CD4-positive, alpha-beta T cell treated with Interferon gamma for 1 hour (primary cell): Measurements from ENCODE around the gene EFNA5.

Source experiments
- DNase-seq: peaks from one replicate; pipeline ENCODE4 v3.0.0-alpha.2; 2020

The EFNA5 gene

DNA sequence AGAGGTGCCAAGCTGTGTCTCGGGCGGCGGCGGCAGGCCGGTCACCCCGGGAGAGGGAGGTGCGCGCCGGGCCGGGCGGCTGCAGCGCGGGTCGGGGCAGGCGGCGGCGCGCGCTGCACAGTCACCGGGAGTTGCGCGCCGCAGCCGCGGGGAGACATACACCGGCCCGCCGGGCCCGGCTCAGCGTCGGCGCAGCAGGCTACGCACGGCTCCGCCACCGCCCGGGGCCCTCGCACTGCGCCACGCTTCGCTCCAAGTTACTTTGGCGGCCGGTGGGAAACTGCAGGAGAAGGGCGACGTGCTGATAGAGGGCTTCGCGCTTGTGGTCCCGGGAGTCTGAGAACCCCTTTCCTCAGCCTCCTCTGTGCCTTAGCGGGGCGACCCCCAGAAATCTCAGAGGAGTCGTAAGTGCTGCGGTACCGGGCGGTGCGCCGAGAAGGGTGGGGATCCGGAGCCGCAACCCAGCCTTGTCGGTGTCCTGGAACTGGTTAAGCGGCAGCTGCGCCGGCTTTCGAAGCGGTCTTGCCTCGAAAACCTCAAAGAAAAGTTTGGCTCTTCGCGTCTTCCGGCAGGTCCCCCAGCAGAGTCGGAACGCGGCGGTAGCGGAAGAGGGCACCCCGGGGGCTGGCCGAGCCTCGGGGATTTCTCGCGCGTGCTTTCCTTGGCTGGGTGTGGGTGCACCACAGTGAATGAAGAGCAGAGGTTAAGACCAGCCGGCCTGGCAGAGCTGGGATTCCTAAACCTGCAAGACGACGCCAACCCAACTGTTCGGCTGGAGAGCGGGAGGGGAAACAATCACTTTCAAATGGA, at the start of gene EFNA5:
Gene EFNA5, minus strand, starts transcription at position 6 of the 810 bp plus-strand sequence.
- DNase-seq: no peak

GRCh38 chr5:107719034-107719606, 48.4 kb upstream of the EFNA5 start:
- DNase-seq: no peak

DNA sequence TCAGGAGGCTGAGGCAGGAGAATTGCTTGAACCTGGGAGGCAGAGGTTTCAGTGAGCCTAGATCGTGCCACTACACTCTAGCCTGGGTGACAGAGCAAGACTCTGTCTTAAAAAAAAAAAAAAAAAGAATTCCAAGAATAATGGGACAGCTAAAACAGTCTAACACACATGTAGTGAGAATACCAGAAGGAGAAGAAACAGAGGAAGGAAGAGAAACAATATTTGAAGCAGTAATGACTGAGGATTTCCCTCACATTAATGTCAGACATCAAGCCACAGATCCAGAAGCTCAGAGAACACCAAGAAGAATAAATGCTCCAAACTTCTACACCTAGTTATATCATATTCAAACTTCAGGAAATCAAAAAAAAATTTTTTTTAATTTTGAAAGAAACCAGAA, 47.1 kb upstream of the EFNA5 start:
- DNase-seq: no peak

DNA sequence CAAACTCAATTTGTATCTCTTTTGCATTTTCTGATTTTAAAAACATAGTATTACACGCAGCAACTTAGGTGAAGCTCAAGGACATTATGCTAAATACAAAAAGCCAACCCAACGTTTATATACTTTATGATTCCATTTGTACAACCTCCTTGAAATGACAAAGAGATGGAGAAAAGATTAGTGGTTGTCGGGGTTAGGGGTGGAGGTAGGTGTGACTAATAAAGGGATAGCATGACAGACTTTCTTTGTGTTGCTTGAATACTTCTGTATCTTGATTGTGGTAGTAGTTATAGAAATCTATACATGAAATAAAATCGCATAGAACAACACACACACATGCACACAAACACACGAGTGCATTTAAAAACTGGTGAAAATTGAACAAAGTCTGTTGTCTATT, 42.5 kb upstream of the EFNA5 start:
- no peak for DNase-seq

GRCh38 chr5:107712359-107712870, 41.7 kb upstream of the EFNA5 start:
- no peak for DNase-seq

DNA sequence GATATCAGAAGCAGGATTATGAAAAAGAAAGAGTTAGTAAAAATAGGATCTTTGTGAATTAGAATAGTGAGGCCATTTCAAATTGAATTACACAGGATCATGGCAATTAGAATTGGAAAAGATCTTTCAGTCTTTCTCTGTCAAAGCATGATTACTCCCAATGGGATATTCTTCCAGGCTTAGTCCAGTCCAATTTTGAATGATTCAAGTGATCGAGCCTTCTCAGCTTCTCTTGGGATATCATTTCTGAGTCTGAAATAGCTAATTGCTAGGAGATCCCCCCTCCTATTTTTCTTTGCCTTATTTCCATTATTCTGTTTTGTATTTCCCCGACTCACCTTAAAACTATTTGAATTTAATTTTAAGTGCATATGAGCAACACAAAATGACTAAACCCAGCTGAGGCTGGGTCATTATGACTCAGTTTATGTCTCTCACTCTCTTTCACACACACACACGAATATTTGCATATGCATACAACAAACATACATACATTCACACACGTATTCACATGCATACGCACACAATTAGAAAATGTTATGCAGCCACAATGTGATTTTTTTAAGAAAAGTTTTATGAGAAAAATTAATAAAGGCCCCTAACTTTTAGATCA, 34.8 kb upstream of the EFNA5 start:
- DNase-seq: no peak

DNA sequence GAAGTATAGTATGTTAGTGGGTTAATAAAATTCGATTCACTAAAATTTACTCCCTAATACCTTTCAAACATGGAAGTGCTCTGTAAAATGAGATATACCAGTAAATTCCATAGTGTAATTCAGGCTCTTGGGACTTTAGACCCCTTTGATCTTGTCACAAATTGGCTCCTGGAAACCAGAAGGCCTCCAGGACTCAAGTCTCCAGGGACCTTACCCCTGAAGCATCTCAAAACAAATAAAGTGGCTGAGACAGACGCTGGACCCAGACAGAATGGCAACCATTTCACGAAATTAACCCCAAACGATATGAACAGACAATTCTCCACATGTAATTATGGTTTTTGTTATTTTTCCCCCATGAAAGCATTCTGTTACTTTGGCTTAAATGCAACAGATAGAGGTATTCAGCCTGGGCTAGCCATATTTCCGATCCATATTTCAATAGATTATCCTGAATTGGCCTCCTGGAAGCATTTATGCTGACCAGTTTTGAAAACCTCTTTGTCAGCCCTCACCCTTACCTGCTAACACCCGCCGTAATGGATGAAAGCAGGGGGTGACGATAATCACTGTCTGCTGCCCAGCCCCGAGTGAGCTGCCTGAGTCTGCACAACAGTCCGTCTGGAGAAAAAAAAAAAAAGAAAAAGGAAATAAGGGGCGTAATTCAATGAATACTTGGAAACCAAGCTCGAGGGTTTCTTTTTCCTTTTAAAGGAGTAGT, 34.1 kb upstream of the EFNA5 start:
- no peak for DNase-seq

DNA sequence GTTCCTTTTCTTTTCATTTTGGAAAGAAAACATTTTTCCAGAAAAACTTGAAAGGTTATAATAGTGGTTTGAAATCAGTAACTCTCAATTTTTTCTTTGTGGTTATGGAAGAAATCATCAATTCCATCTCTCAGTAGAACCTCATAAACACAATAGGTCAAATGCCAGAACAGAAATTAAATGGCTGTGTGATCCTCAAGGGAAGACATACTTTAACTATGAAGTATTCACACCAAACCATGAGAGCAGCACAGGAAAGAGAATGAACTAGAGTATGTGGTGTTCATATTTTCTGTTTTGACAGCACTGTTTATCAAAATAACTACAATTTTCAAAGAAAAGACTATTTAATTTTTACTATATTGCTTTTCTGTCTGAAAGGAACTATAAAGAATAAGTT, 29.7 kb upstream of the EFNA5 start:
- no peak for DNase-seq

GRCh38 chr5:107699425-107699824, 28.7 kb upstream of the EFNA5 start:
- no peak for DNase-seq

DNA sequence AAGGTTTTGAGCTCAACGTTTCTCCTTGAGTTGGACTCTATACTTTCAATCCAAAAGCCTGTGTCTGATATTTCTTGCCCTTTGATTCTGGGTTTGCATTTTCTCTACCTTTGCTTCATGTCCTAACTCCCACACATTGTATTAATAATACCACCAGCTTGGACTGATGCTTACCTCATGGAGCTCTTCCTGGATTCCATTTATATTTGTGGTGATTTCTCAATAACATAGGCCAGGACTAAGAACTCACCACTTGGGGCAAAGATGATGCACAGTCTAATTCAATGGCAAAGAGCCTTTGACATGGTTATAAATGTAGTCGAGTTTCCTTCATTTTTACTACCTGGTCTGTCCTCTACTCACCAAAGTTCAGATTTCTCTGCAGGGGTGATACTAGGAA, 27.5 kb upstream of the EFNA5 start:
- no peak for DNase-seq

DNA sequence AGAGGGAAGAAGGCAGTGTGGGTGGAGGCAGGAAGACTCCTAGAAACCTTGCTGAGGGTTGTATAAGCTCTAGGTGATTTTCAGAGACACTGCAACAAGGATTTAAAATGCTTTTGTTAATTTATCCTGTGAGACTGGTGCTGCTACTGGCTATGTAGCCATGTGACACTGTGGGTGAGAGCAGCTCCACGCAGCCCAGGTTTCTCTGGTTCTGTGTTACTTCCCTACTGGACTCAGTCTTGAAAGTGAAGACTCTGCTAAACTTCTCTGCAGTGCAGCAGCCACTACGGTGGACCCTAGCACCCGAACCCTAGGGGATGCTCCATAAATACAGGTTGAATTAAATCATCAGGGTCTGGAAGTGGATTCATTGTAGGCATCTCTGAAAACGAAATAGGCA, 25.8 kb upstream of the EFNA5 start:
- DNase-seq: no peak

GRCh38 chr5:107696080-107696479, 25.3 kb upstream of the EFNA5 start:
- no peak for DNase-seq

GRCh38 chr5:107687937-107688336, 17.2 kb upstream of the EFNA5 start:
- no peak for DNase-seq

DNA sequence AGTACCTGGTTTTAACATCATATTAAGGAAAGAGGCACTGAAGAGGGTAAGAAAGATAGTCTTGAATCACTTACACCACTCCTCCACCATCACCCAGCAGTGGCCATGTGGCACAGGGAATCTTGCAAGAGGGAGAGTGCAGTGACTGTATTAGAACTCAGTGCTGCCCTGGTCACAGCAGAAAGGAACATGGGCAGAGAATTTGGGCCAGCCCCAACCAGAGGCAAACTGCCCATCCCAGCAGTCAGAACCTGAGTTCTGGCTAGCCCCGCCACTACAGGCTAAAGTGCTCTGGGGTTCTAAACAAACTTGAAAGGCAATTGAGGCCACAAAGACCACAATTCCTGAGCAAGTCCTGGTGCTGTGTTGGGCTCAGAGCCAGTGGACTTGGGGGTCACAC, 16.7 kb upstream of the EFNA5 start:
- no peak for DNase-seq

GRCh38 chr5:107682533-107682932, 11.8 kb upstream of the EFNA5 start:
- no peak for DNase-seq

GRCh38 chr5:107680799-107681198, 10.1 kb upstream of the EFNA5 start:
- DNase-seq: no peak

- no peak for DNase-seq
Observed at GRCh38 chr5:107680099-107680498, 9.4 kb upstream of the EFNA5 start.

- DNase-seq: no peak
Observed at GRCh38 chr5:107676702-107677101, 6.0 kb upstream of the EFNA5 start.

GRCh38 chr5:107675201-107675600, 4.5 kb upstream of the EFNA5 start:
- no peak for DNase-seq

GRCh38 chr5:107674655-107675054, 3.9 kb upstream of the EFNA5 start:
- no peak for DNase-seq

DNA sequence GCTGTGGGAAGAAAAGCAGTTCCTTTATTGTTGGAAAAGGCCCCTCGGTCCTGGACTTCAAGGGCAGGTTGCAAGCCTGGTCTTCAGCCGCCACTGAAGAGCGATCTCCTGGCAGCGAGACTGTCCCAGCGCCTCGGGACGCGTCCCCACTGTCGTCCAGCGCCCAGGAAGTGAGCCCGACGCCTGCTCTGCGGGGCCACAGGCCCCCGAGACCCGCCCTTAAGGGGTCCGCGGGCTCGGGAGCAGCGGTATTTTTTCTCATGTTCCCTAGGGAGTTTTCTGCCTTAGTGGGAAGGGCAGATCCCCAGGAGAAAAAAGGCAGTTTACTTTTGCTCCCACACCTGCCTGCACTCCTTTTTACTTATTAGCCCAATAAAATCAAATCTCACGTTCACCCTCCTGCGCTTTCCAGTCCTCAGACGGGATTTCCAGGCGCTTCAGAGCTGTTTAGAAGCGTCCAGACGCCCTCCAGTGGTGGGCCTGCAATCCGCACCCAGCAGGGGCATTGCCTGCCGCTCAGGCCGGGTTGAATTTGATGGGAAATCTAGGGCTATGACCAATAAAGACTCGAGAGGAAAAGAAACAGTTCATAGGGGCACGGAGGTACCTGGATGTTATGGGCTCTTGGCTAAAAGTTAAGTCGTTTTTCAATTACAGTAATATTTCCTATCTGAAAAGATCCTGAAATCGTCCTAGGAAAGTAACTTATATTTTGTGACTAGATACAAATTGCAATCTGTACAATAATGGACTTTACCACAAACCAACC, 2.8 kb upstream of the EFNA5 start:
- DNase-seq: peak; percentile 53

DNA sequence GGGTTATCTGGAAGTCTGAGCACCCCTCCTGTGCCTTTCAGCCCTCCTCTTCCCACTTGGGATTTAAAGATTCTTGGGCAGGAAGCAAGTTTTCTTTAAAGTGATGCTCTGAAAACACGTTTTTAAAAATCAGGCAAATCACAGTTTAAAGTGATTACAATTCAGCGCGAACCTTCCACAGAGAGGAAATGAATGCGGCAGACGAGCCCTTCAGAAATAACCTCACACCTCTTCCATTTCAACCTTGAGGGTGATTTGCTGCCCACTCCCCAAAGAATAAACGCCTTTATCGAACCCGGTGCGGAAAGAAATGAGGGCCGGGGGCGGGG, 2.3 kb upstream of the EFNA5 start:
- DNase-seq: no peak
